GM18868 (cell line): ENCODE data around the gene HHLA2.

ENCODE experiments used
- ATAC-seq: cut with Tn5 transposase; IDR thresholded peaks from one replicate; pipeline ENCODE4 v1.9.1; 2021; ENCODE audit warnings: mild to moderate bottlenecking, moderate library complexity; ENCODE audit not compliant: unreplicated experiment

Gene HHLA2

DNA sequence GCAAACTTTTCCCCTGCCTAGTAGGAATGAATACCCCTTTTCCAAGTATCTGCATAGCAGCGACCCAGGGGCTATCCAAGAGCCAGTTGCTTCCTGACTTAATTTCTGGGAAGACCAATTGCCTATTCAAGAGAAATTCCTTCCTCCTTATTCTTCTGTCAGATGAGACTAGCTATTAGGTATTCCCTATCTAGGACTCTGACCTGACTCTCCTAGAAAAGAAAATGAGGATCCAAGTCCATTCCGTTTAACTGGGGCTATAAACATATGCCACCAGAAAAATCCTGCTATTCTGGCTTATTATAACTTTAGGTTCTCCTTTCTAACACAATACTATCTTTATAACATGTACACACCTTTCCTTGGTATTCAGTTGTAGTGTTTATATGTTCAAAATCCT is 1.7 kb downstream of the HHLA2 start:
- no peak for ATAC-seq

DNA sequence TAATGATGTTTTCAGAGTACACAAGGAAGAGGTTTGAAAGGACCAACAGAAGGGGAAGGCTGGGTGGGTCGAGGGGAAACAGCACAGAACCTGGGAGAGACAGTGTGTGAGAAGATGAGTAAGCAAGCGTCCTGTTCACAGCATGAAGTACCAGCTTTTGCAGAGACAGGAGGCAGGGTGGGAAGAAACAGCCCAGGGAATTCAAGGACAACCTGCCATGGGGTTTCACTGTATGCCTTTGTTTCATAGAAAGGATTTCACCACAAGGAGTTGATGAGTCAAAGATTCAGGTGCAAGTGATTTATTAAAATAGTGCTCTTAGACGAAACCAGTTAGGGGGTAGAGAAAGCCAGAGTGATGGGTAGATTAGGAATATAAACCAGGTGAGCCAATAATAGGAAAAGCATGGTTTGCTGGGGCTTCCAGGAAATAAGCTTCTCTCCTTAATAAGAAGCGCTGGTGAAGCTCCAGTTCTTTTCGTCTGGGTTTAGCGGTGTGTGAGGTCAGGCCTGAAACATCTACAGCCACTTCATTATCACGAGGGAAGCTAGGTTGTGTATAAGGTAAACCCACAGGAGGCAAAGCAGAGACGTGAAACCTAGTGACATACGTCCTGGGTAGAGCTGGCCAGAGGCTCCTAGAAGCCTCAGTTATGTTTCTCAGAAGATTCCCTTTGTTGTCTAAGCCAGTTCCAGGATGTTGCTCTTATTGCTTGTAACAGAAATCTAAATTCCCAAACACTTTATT is 3.9 kb downstream of the HHLA2 start:
- no peak for ATAC-seq

DNA sequence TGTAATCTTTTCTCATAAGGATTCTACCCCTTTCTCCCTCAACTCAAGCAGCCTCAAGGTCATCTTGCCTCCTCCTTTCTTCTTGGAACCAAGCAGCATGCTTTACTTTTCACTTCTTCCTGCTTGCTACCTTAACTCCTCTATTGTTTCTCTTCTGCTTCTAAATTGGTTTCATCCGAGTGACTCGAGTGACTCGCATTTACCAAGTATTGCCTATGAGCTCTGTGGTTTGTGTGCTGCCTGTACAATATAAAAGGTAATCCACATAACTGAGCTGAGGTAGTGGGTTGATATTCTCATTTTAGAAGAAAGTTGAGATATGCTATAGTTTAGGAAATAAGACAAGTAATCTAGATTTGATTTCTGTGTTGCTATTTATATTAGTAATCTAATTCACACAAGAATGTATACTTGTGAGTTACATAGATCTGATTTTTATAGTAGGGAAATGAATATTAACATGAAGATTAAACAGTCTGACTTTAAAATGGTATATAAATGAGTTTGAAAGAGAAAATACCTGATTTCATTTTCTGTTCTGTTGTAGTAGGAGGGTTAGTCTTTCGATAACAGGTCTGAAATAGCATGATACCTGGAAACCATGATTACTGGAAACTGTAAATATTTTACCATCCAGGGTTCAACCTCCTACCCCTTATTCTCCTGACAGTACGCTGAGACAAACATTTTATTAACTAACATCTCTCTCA is 5.5 kb downstream of the HHLA2 start:
- ATAC-seq, result peak; percentile 80

DNA sequence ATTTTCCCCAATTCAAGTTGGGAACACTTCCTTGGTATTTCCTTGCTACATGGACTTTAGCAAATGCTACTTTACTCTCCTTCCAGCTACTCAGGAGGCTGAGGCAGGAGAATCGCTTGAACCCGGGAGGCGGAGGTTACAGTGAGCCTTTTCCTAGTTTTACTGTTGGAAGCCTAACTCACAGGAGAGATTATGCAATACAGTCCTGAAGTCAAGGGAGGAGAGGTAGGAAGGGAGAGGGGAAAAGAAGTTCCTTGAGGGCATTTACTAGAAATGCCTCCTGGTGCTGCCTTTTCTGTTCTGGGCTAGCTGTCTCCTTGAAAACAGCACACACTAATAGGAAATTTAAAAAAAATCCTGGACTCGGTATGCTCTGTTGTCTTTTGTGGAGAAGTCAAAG is 6.2 kb downstream of the HHLA2 start:
- ATAC-seq, result no peak

DNA sequence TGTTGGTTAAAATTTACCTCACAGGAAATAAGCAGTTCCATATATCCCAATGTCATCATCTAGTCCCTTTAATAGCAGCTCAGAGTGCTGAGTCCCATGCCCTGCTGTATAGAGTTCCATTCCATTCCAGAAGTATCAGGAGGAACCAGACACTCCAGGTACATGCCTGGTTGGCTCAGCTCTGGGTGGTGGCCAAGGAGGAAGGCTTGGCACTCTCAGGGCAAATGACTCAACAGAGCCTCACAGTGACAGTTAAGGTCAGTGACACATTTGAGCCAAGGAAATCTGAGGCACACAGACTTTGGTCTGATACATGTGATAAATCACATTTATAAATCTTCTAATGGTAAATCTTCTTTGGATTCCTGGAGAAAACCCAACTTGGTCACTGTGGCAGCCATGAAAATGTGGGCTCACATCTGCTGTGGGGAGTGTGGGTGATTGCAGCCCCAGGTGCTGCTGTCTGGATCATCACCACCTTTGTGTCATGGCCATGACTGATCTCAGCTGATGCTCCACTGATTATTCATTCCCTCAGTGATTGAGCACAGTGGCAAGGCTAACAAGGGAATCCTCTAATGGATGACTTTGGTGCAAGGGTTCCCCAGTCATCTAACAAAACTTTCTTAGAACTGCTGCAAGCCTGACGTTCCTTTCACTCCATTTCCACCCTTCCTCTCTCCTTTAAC is 9.3 kb downstream of the HHLA2 start:
- ATAC-seq, result no peak

DNA sequence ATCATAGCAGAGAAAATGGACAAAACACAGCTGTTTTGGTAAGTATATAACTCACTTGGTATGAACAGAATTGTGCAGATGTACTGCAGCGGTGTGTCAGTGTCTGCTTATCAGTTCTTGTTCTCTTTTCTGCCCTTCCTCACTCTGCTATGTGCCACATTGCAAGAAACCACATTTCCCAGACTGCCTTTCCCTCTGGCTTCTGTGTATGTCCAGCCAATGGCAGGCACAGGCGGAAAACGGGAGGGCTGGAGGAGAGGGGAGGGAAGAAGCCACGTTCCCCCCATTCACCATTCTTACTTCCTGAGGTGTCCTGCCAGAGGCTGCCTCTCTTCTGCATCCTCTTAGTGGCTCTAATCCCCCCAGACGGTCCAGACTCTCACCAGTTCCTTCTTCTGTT is 15.4 kb downstream of the HHLA2 start:
- ATAC-seq, result no peak

DNA sequence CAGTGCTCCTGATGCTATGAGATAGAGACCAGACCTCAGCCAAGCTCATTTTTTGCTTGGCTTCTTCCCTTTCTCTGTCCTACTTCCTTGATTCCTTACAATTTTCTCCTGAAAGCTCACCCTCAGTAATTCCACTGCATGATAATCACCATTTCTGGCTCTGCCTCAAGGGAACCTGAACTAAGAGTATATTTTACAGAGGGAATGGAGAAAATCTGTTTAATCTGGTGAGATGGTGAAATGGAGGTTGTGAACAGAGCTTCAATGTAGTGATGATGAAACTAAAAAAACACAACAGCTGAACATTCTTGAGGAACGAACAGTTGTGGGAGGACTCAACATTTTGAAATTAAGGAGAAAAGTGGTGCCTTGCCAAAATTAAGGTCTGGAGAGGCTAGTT is 16.3 kb downstream of the HHLA2 start:
- ATAC-seq, result no peak

DNA sequence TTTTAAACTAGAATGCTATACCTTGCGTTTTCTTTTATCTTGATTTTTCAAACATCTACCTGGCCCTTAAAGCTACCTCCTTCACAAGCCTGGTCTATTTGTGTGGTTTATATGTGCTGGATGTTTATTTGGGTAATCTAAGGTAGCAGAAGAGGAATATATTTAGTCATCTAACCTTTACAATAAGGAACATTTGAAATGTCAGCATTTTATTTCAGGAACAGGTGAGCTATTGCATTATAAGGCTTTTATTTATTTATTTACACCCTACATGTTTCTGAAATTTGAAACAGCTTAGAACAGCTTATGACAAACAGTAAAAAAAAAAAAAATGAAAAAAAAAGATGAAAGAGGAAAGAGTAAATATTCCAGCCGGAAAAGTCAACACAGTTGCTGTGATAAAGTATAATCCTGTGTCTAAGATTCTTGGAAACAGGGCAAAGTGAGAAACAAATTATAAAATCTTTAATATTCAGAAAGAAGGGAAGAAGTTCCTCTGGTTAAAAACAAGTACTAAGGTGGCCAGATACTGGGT is 19.5 kb downstream of the HHLA2 start:
- ATAC-seq, result no peak

DNA sequence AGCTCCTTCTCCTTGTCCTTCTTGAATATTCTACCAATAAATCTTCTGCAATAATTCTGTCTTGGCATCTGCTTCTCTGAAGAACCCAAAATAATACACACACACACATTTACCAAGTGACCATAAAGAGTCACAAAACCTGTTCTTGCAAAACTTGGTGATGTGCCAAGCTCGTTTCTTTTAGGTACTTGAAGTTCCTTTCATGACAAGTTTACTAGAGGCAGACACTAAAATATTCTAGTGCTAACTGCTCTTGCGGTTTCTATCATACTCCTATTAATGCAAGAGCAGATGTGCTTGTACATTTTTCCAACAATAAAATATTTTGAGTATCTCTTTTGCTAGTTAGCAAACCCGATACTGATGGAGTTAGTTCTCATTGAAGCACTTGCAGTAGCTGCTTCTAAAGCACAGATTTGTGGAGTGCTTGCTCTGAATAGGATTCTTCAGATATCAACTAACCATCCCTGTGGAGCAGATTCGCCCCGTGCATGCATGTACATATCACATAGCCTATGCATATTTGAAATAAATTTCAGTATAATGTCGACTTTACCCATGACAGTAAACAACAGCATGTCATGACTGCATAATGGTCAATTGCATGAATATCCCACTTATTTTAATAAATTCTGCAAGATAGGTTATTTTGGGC is 23.2 kb downstream of the HHLA2 start:
- ATAC-seq, result no peak

DNA sequence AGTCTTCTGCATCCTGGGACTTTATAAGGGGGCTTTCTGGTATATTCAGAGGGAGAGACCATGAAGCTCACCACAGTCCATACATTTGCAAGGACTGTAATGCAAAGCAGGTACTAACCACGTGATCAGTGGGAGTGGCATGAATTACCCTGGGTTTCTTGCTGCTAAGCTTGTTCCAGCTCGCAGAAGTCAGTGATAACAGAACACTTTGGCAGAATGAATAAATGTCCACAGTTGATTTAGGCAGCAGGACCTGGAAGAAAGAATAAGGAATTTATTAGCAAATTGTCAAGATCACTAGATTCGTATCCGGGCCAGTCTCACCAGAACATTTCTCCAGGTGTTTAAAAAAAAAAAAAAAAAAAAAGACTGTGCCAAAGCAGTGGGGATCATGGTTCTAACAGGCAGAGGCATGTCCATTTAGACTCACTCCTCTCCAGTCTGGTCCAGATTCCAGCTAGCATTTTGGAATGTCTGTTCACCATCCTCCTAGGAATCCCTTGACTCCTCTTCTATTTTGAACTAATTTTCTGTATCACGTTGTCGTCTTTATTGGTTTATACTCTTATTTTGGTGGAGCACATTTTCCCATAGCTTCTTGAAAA is 24.5 kb downstream of the HHLA2 start:
- no peak for ATAC-seq

DNA sequence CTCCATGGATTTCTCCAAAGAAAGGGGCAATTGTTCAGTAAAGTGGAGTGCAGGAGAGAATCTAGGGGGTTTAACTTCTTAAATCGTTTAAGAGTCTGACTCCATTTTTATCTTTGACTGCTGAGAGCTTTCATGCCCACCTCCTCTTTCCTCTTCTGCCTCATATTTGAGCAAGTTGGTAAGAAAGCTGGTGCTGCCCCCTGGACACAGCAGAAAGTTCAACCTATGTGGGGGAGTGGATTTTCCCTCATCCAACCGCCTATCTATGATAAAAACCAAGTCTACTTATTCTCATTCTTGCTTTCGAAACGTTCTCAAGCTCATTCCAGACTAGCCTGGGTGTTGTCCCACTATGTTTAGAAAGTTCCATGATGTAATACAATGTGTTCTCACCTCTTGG is 26.0 kb downstream of the HHLA2 start:
- ATAC-seq, result no peak

DNA sequence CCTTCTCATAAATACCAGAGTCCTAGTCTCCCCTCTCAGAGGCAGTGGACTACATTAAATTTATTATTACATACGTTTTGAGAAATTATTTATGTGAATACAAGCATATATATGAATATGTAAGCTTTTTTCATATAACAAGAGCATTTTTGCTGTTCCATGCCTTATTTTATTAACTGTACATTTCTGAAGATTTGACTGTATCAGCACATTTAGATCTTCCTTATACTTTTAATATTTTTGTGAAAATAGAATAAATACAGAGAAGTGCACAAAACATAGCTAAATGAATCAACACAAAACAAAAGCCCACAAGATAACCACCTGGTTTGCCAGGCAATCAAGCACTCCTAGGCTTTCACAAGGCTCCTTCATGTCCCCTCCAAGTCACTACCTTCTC is 27.8 kb downstream of the HHLA2 start:
- ATAC-seq, result no peak

DNA sequence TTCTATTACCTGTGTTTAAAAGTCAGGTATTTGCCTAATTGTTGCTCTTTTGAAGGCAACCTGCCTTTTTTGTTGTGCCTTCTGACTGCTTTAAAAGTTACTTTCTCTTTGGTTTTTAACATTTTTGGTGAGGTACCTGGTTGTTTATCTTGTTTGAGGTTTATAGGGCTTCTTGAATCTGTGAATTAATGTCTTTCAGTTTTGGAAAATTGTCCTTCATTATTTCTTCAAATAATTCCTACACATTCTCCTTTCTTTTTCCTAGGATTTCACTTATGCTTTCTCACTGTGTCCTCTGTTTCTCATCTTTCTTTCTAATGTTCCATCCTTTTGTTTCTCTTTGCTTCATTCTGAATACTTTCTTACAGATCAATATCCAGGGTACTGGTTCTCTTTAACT is 30.8 kb downstream of the HHLA2 start:
- ATAC-seq, result no peak

DNA sequence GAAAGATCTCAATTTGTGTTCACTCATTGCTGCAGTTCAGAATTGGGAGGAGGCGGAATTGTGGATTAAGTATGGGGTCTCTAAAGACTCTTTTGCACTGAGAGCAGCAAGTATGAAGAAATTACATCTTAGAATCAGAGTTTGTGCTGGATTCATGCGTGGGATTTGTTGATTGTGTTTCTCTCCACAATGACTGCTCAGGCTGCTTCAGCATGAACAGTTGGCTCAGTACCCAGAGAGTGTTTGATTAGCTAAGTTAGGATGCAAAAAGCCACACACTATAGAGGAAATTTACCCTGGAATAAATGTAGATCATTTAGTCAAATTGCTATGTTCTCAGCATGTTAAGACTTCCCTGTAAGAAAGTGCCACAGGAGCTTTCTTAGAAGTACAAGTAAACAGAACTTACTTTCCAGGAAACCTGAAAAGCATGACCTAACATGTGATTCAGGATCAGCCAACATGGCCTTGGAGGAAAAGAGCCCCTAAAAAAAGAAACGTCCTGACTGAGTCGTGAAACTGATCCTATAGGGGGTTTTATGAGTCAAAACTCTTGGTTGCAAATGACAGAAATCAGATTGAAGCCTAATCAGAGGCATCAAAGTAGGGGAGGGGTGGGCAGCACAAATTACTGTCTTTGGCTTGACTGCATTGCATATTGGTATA is 32.6 kb downstream of the HHLA2 start:
- ATAC-seq, result no peak

DNA sequence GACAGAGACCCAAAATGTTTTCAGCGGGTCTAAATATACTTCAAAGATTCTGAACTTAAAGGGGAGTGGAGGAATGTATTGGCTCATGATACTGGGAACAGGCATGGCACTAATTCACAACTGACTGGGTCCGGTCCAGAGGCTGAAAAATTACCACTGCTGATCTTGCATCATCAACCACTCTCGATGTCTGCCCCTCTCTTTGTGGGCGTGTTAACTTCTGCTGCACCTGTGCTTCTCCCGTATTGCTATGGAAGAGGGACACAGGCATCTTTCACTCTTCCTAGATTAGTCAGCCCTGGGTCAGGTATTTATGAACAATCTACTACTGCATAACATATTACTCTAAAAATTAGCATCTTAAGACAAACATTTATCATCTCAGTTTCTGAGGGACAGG is 33.2 kb downstream of the HHLA2 start:
- no peak for ATAC-seq

DNA sequence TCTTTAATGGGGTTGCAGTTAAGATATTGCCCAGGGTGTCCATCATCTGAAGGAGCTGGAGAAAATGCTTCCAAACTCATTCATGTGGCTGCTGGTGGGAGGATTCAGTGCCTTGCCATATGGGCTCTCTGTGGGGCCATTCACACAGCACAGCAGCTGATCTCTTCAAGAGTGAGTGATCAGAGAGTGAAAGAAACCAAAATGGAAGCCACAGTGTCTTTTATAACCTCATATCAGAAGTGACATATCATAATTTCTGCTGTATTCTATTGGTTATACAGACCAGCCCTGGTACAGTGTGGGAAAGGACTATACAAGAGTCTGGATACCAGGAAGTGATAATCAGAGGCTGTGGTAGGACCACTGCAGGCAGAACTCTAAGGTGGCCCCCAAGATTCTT is 33.6 kb downstream of the HHLA2 start:
- no peak for ATAC-seq

DNA sequence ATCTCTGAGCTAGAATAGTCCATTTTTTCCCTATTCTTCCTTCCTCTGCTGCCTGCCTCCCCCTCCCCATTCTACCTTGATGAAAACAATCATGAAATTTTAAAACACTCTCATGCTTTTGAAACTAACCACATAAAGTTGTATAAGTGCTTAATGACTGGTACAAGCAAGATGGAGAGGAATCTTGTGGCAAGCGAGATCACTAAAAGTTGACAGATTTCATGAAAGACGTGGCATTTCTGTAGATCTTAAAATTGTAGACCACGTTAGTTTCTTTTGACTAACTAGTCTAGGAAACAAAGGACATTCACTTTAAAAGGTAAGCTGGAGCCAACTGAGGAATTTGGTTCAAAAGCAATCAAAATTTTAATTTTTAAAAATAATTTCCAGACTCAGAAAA is 35.4 kb downstream of the HHLA2 start:
- no peak for ATAC-seq

DNA sequence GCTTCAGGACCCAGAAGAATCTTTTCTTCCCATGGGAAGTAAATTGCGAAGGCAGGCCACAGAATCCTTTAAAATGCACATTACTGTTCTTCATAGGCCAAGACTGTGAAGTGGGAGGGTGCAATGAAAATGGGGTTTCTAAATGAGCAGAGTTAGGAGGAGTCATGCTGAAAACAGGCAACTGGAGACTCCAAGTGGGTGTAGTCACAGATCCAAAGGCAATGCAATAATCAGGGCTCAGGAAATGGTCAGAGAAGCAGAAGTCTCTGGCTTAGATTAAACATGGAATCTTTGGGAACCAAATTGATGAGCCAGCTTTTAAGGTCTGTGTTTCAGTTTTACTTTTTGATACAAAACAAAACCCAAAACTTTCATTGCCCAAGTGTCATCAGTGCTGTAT is 37.6 kb downstream of the HHLA2 start:
- ATAC-seq, result no peak

DNA sequence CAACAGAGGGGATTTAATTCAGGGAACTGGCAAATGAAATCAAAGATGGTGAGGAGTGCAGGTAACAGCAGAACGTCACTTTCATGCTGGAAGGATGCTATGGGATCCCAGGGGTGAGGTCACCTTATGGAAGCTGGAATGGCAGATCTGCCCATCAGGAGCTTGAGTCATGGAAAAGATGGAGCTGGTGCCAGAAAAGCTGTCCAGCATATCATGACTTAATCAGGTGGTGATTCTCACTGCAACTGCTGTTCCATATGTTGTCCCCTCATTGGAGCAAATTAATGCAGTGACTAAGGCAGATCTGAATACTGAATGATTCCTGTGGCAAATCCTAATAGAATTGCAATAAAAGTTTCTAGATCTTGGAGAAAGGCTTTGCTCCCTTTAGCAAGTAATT is 38.4 kb downstream of the HHLA2 start:
- no peak for ATAC-seq

DNA sequence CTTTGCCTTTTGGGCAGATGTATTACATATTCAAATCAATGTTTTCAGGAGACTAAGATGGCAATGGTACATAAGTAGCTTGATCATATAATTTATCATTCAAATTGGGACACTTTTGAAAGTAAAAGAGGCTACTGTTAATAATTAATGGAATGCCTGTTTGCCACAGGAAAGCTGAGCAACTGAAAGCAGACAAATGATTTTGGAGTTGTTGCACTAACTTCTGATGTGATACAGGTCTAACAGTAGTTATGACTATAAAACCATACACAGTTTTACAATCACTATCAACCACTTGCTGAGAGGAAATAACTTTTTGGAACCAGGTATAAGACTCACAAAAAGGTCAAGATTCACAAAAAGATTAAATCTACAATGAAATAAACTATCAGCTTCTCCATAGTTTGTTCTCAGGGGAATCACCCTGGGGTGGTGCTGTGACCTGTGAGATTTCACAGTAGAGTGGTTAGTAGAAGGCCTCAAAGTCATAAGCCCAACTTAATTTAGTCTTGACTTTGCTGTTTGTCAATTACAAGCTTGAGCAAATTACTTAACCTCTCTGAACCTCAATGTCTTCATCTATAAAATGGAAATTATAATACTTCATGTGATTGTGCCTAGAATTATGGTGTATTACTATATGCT is 42.7 kb downstream of the HHLA2 start:
- ATAC-seq, result no peak
